ENCODE results near the gene PRM2. TPM values are rescaled to one million over a fixed set of nuclear protein-coding genes. Genes with fewer than 3 reads are reported as not detected.
"Not testable (repeated sequence)": the region's sequence is repeated elsewhere in the genome, so short reads cannot be mapped to it uniquely, and the experiment has no call there.

Gene PRM2
- total RNA-seq, 1 donor from 2014 or later = not detected

- DNase-seq (ENCODE audit: missing footprints) (no peak), ATAC-seq (no peak)
- intact Hi-C loops (cut with DNase I) = no loop called here
These were observed 32.4 kb upstream of the PRM2 start for GRCh38 chr16:11308493-11309283.

GRCh38 chr16:11307639-11308492 lies 31.6 kb upstream of the PRM2 start:
- DNase-seq (ENCODE audit: missing footprints) = no peak
- intact Hi-C loops (cut with DNase I) = no loop called here
- no peak for ATAC-seq

- intact Hi-C loops (cut with DNase I) = no loop called here
- no peak for DNase-seq (ENCODE audit: missing footprints)
- no peak for ATAC-seq
These were observed 30.8 kb upstream of the PRM2 start for GRCh38 chr16:11306997-11307638.

GRCh38 chr16:11306381-11306780 lies 30.1 kb upstream of the PRM2 start:
- intact Hi-C loops (cut with DNase I) = no loop called here
- ATAC-seq = no peak
- DNase-seq (ENCODE audit: missing footprints) = no peak

GRCh38 chr16:11303405-11304138 lies 27.3 kb upstream of the PRM2 start:
- no peak for DNase-seq (ENCODE audit: missing footprints)
- no peak for ATAC-seq
- intact Hi-C loops (cut with DNase I) = no loop called here

- intact Hi-C loops (cut with DNase I) = no loop called here
- no peak for ATAC-seq
- DNase-seq (ENCODE audit: missing footprints) = no peak
These were observed 26.7 kb upstream of the PRM2 start for GRCh38 chr16:11302977-11303376.

- ATAC-seq = no peak
- intact Hi-C loops (cut with DNase I) = no loop called here
- DNase-seq (ENCODE audit: missing footprints) = no peak
These were observed 25.6 kb upstream of the PRM2 start for GRCh38 chr16:11301645-11302501.

GRCh38 chr16:11300560-11300892 lies 24.2 kb upstream of the PRM2 start:
- ATAC-seq (no peak), DNase-seq (ENCODE audit: missing footprints) (no peak)
- intact Hi-C loops (cut with DNase I) = no loop called here

- DNase-seq (ENCODE audit: missing footprints) = no peak
These were observed 23.7 kb upstream of the PRM2 start for GRCh38 chr16:11299865-11300559.

GRCh38 chr16:11298950-11299547 lies 22.8 kb upstream of the PRM2 start:
- not testable (repeated sequence) for DNase-seq (ENCODE audit: missing footprints)
- intact Hi-C loops (cut with DNase I) = loop anchor here (5.0 kb wide), 1 partner anchor 58 kb away; no protein-coding TSS in a partner anchor

More at GRCh38 chr16:11299865-11300559, 23.7 kb upstream of the PRM2 start:
- ATAC-seq = no peak
- intact Hi-C loops (cut with DNase I) = loop anchor here (5.0 kb wide), 1 partner anchor 57 kb away; no protein-coding TSS in a partner anchor

GRCh38 chr16:11298143-11298900 lies 22.0 kb upstream of the PRM2 start:
- intact Hi-C loops (cut with DNase I) = loop anchor here (5.0 kb wide), 1 partner anchor 59 kb away; no protein-coding TSS in a partner anchor
- ATAC-seq (no peak), DNase-seq (ENCODE audit: missing footprints) (no peak)

More at GRCh38 chr16:11298950-11299547, 22.8 kb upstream of the PRM2 start:
- not testable (repeated sequence) for ATAC-seq

- intact Hi-C loops (cut with DNase I) = loop anchor here (2.0 to 5.0 kb wide), 3 partner anchors 39 to 327 kb away; no protein-coding TSS in a partner anchor
- DNase-seq (ENCODE audit: missing footprints) = peak; percentile 82
- ATAC-seq = peak; percentile 95
These were observed 21.3 kb upstream of the PRM2 start for GRCh38 chr16:11297492-11298142.

GRCh38 chr16:11296706-11297491 lies 20.6 kb upstream of the PRM2 start:
- ATAC-seq = peak; percentile 74
- intact Hi-C loops (cut with DNase I) = loop anchor here (2.0 to 5.0 kb wide), 3 partner anchors 38 to 326 kb away; no protein-coding TSS in a partner anchor
- DNase-seq (ENCODE audit: missing footprints) = no peak

- intact Hi-C loops (cut with DNase I) = loop anchor here (2.0 to 5.0 kb wide), 3 partner anchors 38 to 326 kb away; no protein-coding TSS in a partner anchor
- ATAC-seq (no peak), DNase-seq (ENCODE audit: missing footprints) (no peak)
These were observed 20.0 kb upstream of the PRM2 start for GRCh38 chr16:11296351-11296705.

- DNase-seq (ENCODE audit: missing footprints) (no peak), ATAC-seq (no peak)
- intact Hi-C loops (cut with DNase I) = loop anchor here (2.0 to 5.0 kb wide), 3 partner anchors 37 to 325 kb away; no protein-coding TSS in a partner anchor
These were observed 19.4 kb upstream of the PRM2 start for GRCh38 chr16:11295672-11296071.
